ENCODE data around the gene PRICKLE1. TPM values are rescaled to one million over a fixed set of nuclear protein-coding genes. Genes with fewer than 3 reads are reported as not detected.

PRICKLE1 gene
- polyA plus RNA-seq (ENCODE audit: insufficient read length in 10 of 10) = 10 to 100 TPM; 21.0 to 33.5 (median 27.7) TPM
- long read RNA-seq, donor 1, full-length matches to known transcripts = 4 of 4 reads
- long read RNA-seq, donor 1, partial matches to known transcripts = 0 of 4 reads
- long read RNA-seq, donor 1, other reads (novel, unspliced or antisense) = 0 of 4 reads
- long read RNA-seq, donor 2, full-length matches to known transcripts = 4 of 4 reads
- long read RNA-seq, donor 2, partial matches to known transcripts = 0 of 4 reads
- long read RNA-seq, donor 2, other reads (novel, unspliced or antisense) = 0 of 4 reads
- long read RNA-seq, donor 3 = 0 reads
- long read RNA-seq, donor 4, full-length matches to known transcripts = 4 of 20 reads
- long read RNA-seq, donor 4, partial matches to known transcripts = 16 of 20 reads
- long read RNA-seq, donor 4, other reads (novel, unspliced or antisense) = 0 of 20 reads
- long read RNA-seq, donor 5, full-length matches to known transcripts = 5 of 25 reads
- long read RNA-seq, donor 5, partial matches to known transcripts = 20 of 25 reads
- long read RNA-seq, donor 5, other reads (novel, unspliced or antisense) = 0 of 25 reads
- long read RNA-seq, donor 6, full-length matches to known transcripts = 5 of 23 reads
- long read RNA-seq, donor 6, partial matches to known transcripts = 18 of 23 reads
- long read RNA-seq, donor 6, other reads (novel, unspliced or antisense) = 0 of 23 reads
- long read RNA-seq, donor 7, full-length matches to known transcripts = 4 of 16 reads
- long read RNA-seq, donor 7, partial matches to known transcripts = 12 of 16 reads
- long read RNA-seq, donor 7, other reads (novel, unspliced or antisense) = 0 of 16 reads
- long read RNA-seq, donor 8, full-length matches to known transcripts = 7 of 19 reads
- long read RNA-seq, donor 8, partial matches to known transcripts = 12 of 19 reads
- long read RNA-seq, donor 8, other reads (novel, unspliced or antisense) = 0 of 19 reads
- long read RNA-seq, donor 9, full-length matches to known transcripts = 1 of 1 reads
- long read RNA-seq, donor 9, partial matches to known transcripts = 0 of 1 reads
- long read RNA-seq, donor 9, other reads (novel, unspliced or antisense) = 0 of 1 reads

GRCh38 chr12:42589465-42590329 is at the start of gene PRICKLE1:
Gene PRICKLE1 (minus strand): TSS chr12:42589746. CDS start chr12:42472516, 117,230 bp downstream.
- peak; percentile 70 to 93 (median 80) for DNase-seq

DNA sequence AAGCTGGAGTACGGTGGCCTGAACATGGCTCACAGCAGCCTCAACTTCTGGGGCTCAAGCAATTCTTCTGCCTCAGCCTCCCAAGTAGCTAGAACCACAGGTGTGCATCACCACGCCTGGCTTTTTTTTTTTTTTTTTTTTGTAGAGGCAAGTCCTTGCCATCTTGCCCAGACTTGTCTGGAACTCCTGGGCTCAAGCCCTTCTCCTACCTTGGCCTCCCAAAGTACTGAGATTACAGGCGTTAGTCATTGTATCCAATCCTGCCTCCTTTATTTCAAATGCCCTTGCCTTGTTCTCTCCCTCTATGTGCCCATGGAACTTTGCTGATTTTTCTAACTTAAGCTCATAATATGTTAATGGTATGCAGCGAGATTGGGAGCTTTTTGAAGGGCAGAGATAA is 49.2 kb upstream of the PRICKLE1 start:
- DNase-seq = no peak

- no peak for DNase-seq
These were observed 48.5 kb upstream of the PRICKLE1 start for GRCh38 chr12:42638011-42638410.

- DNase-seq = no peak
These were observed 47.4 kb upstream of the PRICKLE1 start for GRCh38 chr12:42636993-42637392.

DNA sequence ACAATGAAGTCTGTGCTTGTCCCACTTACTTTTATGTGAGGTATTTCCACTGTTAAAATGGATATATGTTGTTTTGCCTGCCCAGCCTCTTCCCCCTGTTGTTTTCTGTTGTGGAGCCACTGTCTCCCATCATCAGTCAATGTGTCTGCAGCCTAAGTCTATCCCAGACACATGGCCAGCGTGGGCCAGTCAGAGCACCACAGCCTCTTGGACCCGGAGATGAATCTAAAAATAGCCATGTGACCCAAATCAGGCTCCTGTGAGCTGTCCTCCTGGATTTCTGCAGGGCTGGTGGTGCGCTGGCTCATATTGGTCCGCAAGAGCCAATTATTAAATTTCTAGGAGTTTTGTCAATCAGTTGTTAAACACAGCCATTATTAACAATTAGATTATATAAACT is 44.0 kb upstream of the PRICKLE1 start:
- DNase-seq = no peak

DNA sequence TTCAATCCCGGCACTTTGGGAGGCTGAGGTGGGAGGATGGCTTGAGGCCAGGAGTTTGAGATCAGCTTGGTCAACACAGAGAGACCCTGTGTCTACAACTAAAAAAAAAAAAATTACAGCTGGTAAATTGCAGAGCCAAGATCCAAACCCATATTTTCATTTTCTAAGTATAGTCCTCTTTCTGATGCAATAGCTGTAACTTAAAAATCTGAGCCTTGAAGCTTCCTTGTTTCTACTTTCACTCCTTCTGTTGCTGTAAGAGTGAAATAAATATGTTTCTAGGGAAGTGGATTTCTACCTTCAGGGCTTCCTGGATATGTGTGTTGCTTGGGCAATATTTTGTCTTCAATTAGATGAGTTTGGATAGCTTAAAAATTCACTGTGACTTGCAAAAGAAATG is 42.0 kb upstream of the PRICKLE1 start:
- DNase-seq = no peak

DNA sequence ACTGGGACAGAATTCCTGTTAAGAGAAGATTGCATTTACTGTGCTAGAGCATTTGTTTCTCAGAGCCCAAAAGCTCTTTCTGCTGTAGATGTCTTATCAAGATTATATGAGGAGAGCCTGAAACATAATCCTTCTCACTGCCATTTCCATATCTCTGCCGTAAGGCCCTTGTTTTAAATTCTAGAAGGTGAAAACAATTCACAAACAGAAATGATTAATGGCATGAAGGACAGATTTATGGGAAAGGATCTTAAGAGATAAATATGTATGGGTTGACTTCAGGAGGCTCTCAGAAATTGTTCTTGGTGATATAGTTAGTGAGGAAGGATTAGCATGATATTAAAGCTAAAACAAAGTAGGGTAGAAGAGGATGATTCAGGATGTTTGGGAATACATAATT is 40.8 kb upstream of the PRICKLE1 start:
- no peak for DNase-seq

- no peak for DNase-seq
These were observed 37.6 kb upstream of the PRICKLE1 start for GRCh38 chr12:42627151-42627550.

DNA sequence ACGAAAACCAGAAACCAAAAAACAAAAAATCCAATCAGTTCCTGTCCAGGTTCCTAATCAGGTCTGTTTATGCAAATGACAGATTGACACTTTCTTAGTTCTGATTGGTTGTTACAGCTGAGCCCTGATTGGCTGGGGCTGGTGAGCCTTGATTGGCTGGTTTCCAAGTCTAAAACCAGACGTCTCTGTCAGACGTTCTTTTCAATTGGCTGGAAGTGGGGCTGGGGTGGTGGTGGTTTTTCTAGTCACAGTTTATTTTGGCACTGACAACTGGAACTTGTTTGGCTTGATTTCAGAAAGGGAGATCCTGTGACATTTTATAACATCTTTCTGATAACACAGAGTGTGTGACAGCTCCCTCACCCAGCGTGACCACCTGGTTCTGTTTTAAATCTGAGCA is 36.1 kb upstream of the PRICKLE1 start:
- no peak for DNase-seq

DNA sequence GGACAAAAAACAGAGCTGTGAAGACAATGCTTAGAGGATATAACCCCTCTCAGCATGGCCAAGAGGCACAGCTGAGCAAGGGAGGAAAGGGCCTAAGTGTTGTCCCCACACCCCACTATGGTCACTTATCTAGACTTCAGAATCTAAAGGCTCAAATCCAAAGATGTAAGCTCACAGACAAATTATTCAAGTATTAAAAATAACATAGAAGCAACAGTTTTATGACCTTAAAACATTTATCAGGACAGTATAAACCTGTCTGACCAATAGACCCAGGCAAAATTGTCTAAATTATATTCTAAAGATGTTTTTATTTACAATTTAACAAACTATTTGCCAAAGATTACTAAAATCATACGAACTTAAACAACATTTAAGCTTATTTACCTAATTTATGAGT is 28.1 kb upstream of the PRICKLE1 start:
- no peak for DNase-seq

GRCh38 chr12:42615006-42615405 is 25.5 kb upstream of the PRICKLE1 start:
- DNase-seq = peak in 1 of 3 donors; percentile 45

GRCh38 chr12:42612231-42612613 is 22.7 kb upstream of the PRICKLE1 start:
- peak; percentile 69 to 89 (median 79) for DNase-seq

GRCh38 chr12:42611571-42612230 is 22.2 kb upstream of the PRICKLE1 start:
- DNase-seq = peak; percentile 28 to 69 (median 34)

- DNase-seq = no peak
These were observed 20.1 kb upstream of the PRICKLE1 start for GRCh38 chr12:42609605-42610004.

DNA sequence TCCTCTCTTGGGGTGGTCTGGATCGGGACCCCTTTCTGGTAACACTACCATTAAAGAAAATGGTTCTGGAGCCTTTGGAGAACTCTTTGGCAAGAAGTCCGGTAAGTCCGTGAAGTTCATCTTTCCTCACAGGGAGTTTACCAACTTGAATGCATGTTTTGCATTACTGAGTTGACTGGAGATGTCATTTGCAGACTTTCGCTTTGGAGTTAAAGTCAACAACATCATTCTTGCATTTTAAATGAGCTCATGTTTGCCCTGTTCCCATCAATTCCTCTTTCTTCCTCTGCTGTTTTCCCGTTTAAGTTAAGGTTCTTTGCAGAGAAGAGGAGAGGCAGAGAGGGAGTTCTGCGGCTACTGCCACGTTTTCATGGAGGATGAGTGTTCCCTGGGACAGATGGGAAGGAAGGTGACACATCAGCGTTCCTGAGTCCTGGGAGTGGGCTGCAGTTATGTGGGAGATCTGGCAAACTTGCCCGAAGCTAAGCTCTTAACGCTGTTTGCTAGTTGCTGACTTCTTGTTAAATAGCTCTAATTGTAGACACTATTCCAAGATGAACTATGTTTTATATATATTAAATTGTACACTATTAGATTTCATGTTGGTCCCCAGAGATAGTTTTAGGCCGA is 18.8 kb upstream of the PRICKLE1 start:
- DNase-seq = no peak

DNA sequence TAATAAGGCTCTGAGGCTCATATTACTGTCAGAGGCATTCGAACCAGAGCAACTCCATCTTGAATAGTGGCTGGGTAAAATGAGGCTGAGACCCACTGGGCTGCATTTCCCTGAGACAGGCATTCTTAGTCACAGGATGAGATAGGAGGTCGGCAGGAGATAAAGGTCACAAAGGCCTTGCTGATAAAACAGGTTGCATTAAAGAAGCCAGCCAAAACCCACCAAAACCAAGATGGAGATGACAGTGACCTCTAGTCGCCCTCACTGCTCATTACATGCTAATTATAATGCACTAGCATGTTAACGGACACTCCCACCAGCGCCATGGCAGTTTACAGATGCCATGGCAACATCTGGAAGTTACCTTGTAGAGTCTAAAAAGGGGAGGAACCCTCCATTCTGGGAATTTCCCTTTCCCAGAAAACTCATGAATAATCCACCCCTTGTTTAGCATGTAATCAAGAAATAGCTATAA is 18.1 kb upstream of the PRICKLE1 start:
- DNase-seq = no peak

GRCh38 chr12:42606471-42606870 is 16.9 kb upstream of the PRICKLE1 start:
- DNase-seq = peak in 1 of 3 donors; percentile 60

DNA sequence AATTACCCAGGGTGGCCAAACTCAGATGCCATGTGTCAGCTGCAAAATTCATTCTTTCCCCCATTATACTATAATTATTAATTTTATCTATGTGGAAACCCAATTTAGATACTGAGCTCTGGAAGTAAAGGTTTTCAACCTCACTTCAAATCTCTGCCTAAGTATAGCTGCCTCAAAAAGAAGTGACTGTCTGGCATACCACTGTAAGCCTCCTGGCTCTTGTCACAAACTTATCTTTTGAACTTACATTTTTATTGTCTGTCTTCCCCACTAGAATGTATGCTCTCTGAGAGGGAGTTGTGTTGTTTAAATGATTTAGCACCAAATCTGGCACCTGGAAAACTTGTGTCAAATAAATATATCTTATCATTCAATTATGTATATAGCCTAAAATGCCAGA is 16.1 kb upstream of the PRICKLE1 start:
- no peak for DNase-seq

- no peak for DNase-seq
These were observed 13.9 kb upstream of the PRICKLE1 start for GRCh38 chr12:42603246-42603990.
